Measurements from ENCODE around the gene FERD3L.
"Not testable (repeated sequence)": the region's sequence is repeated elsewhere in the genome, so short reads cannot be mapped to it uniquely, and the experiment has no call there.

The FERD3L gene, protein sequence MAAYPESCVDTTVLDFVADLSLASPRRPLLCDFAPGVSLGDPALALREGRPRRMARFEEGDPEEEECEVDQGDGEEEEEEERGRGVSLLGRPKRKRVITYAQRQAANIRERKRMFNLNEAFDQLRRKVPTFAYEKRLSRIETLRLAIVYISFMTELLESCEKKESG

GRCh38 chr7:19144661-19145433 lies at the start of gene FERD3L:
Gene FERD3L, minus strand, starts transcription at chr7:19145421. Its CDS starts 59 bp downstream, at chr7:19145362.
- FAIRE-seq = no peak

DNA sequence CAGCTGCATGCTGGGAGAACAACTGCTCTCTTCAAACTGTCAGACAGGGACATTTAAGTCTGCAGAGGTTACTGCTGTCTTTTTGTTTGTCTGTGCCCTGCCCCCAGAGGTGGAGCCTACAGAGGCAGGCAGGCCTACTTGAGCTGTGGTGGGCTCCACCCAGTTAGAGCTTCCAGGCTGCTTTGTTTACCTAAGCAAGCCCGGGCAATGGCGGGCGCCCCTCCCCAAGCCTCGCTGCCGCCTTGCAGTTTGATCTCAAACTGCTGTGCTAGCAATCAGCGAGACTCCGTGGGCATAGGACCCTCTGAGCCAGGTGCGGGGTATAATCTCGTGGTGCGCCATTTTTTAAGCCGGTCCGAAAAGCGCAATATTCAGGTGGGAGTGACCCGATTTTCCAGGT lies 49.2 kb upstream of the FERD3L start:
- not testable (repeated sequence) for FAIRE-seq

- FAIRE-seq = no peak
Observed at GRCh38 chr7:19181634-19182033, 36.4 kb upstream of the FERD3L start.

- FAIRE-seq = no peak
Observed at GRCh38 chr7:19178595-19178994, 33.4 kb upstream of the FERD3L start.

- no peak for FAIRE-seq
Observed at GRCh38 chr7:19177269-19177668, 32.0 kb upstream of the FERD3L start.

DNA sequence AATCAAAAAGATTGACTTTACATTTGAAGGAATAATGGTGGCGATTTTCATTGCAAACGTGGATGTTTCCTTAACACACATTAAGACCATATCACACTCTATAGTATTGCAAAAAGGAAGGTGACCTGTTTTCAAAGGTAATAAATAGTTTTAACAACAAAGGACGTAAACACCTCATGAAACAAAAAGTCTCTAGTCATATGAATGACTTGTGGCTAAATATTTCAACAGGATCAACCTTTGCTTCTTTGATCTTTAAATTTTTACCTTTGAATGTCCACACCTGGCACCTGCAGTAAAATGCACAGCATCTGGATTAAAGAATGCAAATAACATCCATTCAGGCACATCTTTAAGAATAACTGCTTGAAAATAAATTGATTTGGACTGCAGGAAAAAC lies 30.0 kb upstream of the FERD3L start:
- FAIRE-seq = no peak

- FAIRE-seq = no peak
Observed at GRCh38 chr7:19161671-19162070, 16.4 kb upstream of the FERD3L start.

- no peak for FAIRE-seq
Observed at GRCh38 chr7:19146699-19147098, 1.5 kb upstream of the FERD3L start.

- FAIRE-seq = no peak
Observed at GRCh38 chr7:19145434-19146115, 354 bp upstream of the FERD3L start.

GRCh38 chr7:19143881-19144574 lies 1.2 kb downstream of the FERD3L start:
- no peak for FAIRE-seq

GRCh38 chr7:19139706-19140327 lies 5.4 kb downstream of the FERD3L start:
- no peak for FAIRE-seq

DNA sequence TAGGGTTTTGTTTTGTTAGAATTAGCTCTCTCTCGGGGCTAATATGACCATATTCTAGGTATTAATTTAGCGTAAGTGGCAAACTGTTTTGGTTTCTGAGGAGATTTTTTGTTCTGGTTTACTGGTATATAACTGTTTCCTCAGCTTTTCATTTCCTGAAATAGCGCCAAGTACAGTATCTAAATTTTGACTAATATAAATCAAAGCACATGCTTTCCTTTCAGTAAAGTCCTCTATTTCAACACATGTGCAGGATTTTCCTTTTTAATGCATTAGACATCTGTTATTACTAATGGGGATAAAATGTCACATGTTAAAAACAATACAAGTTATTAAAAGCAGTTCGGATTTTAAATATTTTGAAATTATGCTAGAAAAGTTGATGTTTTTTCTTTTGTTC lies 11.3 kb downstream of the FERD3L start:
- FAIRE-seq = no peak

- no peak for FAIRE-seq
Observed at GRCh38 chr7:19133390-19133789, 11.8 kb downstream of the FERD3L start.

DNA sequence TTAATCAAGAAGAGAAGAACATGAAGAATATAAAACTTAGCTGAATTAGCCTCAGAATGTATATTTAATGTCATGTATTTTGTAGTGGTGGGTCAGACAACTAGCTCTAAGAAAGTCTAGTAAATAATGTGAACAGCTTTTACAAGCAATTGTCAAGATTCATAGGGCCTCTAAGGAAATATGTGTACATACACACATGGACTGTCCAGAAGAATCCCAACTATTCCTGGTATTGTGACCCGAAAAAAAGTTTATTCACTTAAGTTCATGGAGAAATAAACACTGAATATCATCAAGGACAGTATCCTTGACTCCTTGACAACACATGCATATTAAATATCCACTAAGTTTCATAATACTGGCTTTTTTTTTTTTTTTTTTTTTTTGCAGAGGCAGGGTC lies 16.4 kb downstream of the FERD3L start:
- no peak for FAIRE-seq

GRCh38 chr7:19121977-19122588 lies 23.1 kb downstream of the FERD3L start:
- peak; percentile 31 for FAIRE-seq

DNA sequence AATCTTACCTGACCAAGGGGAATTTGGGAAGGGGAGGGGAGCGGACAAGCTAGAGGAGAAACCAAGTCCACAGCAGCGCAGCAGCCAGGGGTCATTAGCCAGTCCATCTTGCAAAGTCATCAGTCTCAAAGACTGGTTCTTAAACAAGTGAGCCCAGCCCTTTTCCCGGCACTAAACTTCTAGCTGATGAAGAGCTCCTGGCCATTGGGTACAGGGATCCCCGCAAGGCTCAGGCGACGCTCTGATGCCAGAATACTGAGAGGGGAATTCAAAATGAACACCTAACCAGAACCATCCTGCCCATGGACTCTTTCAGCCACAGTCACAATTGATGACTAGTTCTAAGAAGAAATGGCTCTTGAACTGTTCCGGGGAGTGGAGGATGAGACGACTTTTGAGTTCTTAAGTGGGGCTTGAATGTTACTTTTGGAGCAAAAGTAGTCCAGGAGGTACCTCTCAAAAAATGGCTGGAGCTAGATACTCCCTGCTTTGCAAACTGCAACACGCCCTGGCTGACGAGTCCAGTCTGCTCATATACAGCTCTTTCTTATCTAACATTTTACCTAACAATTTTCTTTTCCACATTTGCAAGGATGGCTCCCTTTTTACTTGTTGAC lies 25.2 kb downstream of the FERD3L start:
- no peak for FAIRE-seq

DNA sequence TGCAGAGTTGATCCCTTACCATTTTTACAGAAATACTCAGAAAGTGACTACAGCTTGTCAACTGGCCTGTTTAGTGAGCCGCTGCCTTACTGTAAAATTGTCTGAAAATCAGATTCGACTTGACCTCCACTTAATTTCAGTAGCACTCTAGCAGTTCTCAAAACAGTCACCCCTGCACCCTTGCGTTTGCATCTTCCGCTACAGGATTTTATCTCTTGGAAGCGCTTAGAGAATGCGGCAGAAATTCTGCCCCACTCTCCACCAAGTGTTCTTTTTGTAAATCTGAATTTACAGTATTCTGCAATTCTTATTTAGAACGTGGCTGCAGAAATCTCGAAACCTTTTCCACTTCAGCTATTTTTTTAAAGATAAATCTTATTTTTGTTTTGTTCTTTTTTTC lies 25.8 kb downstream of the FERD3L start:
- no peak for FAIRE-seq

DNA sequence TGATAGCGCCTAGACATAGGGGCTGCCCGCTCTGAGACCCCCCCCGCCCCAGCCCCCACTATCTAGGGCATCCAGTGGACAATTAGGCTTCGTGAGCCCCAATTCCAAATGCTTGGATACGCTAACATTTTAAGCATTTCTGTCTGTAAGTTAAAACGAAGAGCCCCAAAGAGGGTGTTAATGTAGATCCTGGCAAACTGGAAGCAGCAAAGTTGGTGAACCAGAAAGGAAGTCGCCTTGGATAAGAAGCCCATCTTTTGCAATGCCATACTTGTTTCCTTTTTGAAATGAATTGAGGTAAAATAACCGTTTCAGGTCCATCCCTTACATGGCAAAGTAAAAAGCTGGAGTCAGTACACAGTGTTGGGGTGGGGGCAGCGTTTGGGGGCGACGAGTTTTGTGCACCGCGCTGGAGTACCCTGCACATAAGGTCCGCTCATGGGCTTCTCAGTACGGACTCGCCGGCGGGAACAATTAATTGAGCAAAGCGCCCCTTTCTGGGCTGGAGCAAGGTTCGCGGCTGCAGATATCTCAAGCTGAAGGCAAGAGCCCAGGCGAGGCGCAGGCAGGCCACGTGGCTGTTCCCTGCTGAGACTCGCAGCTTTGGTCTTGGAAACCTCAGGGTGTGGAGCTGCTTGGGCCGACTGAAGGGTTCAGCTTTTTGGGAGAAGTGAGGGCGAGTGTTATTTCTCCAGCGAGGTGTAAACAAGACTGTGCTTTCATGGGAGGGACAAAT lies 26.4 kb downstream of the FERD3L start:
- FAIRE-seq = no peak

DNA sequence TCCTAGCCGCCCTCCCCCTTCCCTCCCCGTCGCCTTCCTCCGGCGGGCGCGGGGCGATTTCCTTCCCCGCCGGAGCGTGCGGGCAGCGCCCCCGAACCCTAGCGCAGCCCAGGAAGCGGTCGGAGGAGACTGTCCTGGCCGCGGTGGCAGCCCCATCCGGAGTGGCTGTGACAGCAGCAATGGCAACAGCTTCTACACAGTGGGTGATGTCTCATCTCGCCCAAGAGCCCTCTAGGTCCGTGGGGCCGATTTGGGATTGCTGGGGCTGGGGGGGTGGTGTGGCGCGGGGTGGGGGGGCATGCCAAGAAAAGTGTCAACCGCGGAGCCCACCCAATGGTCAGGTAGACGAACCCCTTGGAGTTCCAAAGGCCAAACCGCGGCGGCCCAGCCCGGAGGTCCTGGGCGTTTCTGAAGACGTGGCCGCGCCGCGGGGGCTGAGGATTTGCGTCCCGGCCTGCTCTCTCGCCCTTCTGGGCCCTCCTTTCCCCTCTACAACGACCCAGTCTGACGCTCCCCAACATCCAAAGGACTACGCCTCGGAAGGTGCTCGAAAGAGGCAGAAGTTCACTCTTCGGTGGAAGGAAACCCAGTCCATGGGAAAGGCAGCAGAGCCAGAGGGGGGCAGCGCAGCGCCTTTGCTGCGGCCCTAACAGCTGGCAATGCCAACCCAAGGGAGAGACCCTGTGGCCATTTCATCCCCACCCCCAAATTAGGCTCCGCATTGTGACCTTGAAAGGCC lies 27.2 kb downstream of the FERD3L start:
- no peak for FAIRE-seq

DNA sequence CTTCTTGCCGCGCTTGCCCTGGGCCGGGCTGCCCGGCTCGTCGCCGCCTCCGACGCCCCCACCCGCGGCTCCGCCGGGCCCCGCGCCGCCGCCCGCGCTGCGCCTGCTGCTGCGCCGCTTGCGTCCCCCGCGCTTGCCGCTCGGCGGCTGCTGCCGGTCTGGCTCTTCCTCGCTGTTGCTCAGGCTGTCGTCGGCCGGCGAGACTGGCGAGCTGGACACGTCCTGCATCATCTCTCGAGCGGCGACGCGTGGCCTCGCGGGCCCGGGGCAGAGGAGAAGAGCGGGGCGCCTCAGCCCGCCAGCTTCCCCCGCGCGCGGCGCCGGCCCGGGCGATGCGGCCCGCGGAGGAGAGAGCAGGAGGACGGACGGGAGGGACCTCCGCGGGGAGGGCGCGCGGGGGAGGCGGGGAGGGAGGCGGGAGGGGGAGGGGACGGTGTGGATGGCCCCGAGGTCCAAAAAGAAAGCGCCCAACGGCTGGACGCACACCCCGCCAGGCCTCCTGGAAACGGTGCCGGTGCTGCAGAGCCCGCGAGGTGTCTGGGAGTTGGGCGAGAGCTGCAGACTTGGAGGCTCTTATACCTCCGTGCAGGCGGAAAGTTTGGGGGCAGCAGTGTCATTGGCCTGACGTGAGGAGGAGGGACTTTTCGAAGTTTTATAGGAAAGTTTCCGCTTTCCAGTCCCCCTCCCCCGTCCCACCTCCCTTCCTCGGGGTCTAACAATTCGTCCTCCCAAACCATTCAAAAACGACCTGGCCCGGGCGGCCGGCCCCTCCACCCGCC lies 27.9 kb downstream of the FERD3L start, which contains the start of gene TWIST1:
TSS of gene TWIST1 (minus strand) at position 546 of the 779 bp plus-strand sequence. CDS start at position 231, 315 bp downstream.
- no peak for FAIRE-seq
